MM.1S (cell line): ENCODE data around the gene SUMF2.
"Not testable (repeated sequence)": the region's sequence is repeated elsewhere in the genome, so short reads cannot be mapped to it uniquely, and the experiment has no call there.

ENCODE experiments used
- DNase-seq: peaks from one replicate; pipeline ENCODE4 v3.0.0-alpha.2; 2015
- H2AFZ ChIP-seq: fragments of 300-600 bp; sonication (generic); 2 replicates; pipeline ENCODE4 v1.6.0; 2016; ENCODE audit warnings: antibody characterized with exemption, low read length
- H3F3A ChIP-seq: fragments of 300-600 bp; sonication (generic); 2 replicates; pipeline ENCODE4 v1.6.1; 2016; ENCODE audit warnings: mild to moderate bottlenecking, antibody characterized with exemption, low read length, moderate library complexity, mixed read lengths; ENCODE audit not compliant: insufficient read depth
- H3K27ac ChIP-seq: fragments of 300-600 bp; sonication (generic); 2 replicates; pipeline ENCODE4 v1.5.1; 2016; ENCODE audit warnings: mild to moderate bottlenecking, low read length
- H3K27me3 ChIP-seq: fragments of 300-600 bp; sonication (generic); replicated peaks from 2 replicates; pipeline ENCODE4 v1.6.0; 2016; ENCODE audit warnings: low read length; ENCODE audit not compliant: insufficient read depth
- H3K36me3 ChIP-seq: fragments of 300-600 bp; sonication (generic); replicated peaks from 2 replicates; pipeline ENCODE4 v1.6.1; 2016; ENCODE audit warnings: mild to moderate bottlenecking, low read length, mixed read lengths; ENCODE audit not compliant: insufficient read depth
- H3K4me1 ChIP-seq: fragments of 300-600 bp; sonication (generic); 2 replicates; pipeline ENCODE4 v1.6.1; 2016; ENCODE audit warnings: low read length, mixed read lengths
- H3K4me2 ChIP-seq: fragments of 300-600 bp; sonication (generic); 2 replicates; pipeline ENCODE4 v1.6.0; 2016; ENCODE audit warnings: low read depth, low read length
- H3K4me3 ChIP-seq: fragments of 300-600 bp; sonication (generic); 2 replicates; pipeline ENCODE4 v1.5.1; 2016; ENCODE audit warnings: low read length, mixed read lengths
- H3K79me2 ChIP-seq: fragments of 300-600 bp; sonication (generic); 2 replicates; pipeline ENCODE4 v1.6.1; 2016; ENCODE audit warnings: mixed run types, low read length, mixed read lengths
- H3K9ac ChIP-seq: fragments of 300-600 bp; sonication (generic); 2 replicates; pipeline ENCODE4 v1.6.1; 2016; ENCODE audit warnings: low read length, mixed read lengths
- H3K9me2 ChIP-seq: fragments of 300-600 bp; sonication (generic); replicated peaks from 2 replicates; pipeline ENCODE4 v1.6.1; 2016; ENCODE audit warnings: mild to moderate bottlenecking, low read length, mixed read lengths; ENCODE audit not compliant: insufficient read depth
- H3K9me3 ChIP-seq: fragments of 300-600 bp; sonication (generic); replicated peaks from 2 replicates; pipeline ENCODE4 v1.6.1; 2016; ENCODE audit warnings: mild to moderate bottlenecking, low read length, mixed read lengths; ENCODE audit not compliant: insufficient read depth
- H4K20me1 ChIP-seq: fragments of 300-600 bp; sonication (generic); 2 replicates; pipeline ENCODE4 v1.6.1; 2016; ENCODE audit warnings: mild to moderate bottlenecking, low read length, moderate library complexity, mixed read lengths; ENCODE audit not compliant: insufficient read depth
- EZH2 ChIP-seq: fragments of 300-600 bp; sonication (generic); optimal IDR thresholded peaks from 2 replicates; pipeline ENCODE3; 2017; ENCODE audit warnings: low read depth, mild to moderate bottlenecking, antibody characterized with exemption, low read length, mixed read lengths
- EZH2phosphoT487 ChIP-seq: fragments of 300-600 bp; sonication (generic); IDR thresholded peaks from 2 replicates; pipeline ENCODE4 v1.6.1; 2018; ENCODE audit warnings: antibody characterized with exemption, low read length
- TF ChIP-seq, protein P1 (sequence below): fragments of 300-600 bp; sonication (generic); IDR thresholded peaks from 2 replicates; pipeline ENCODE4 v1.5.1; 2016; ENCODE audit warnings: antibody characterized with exemption, low read length, mixed read lengths

Gene SUMF2

DNA sequence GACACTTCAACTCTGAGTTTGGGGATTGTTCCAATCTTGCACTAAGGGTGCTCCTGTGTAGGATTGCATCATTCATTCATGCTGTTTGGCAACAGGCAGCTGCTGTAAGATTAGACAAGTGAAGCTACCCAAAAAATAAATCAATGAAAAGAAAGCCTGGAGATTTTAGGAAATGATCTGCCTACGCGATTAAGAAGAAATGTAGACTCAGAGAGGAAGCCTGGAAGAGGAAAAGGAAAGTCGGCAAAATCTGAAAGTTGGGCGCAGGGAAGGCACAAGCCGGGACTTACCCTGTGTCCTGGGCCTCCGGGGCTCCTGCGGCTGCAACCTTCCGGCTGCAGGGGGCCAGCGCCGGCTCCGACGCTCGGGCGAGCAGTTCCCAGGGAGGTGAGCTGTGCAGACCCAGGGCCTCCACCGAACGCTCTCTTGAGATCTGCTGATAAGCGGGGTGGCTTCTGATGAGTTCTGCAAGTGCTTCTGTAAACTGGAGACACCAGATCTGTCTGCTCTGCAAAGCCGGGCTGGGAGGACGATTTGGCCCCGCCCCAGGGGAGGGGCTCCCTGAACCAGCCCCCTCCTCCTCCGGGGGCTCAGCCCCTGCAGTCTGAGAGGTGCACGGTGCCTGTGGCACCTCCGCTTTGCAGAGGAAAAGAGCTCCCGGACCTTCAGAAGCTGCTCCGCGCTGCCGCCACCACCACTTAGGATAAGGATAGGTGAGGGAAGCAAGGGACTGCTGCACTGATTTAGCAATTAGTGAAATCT lies 30.2 kb upstream of the SUMF2 start:
- Histone ChIP-seq H4K20me1 (no peaks in the 10 kb centered on the region), H3K9ac (peak overlapping the region; percentile 69; the same call in 1 of the 2 replicates), H3K79me2 (peaks cover 9% of the 10 kb centered on the region), H3K4me1 (no peaks in the 10 kb centered on the region), H3K27me3 (no peaks in the 10 kb centered on the region), H3K27ac (peak overlapping the region; percentile 63; the same call in 1 of the 2 replicates), H3K9me3 (no peaks in the 10 kb centered on the region), H3K4me2 (peak overlapping the region; percentile 95), H3K4me3 (peak overlapping the region; percentile 92), H3K36me3 (no peaks in the 10 kb centered on the region), H3K9me2 (no peaks in the 10 kb centered on the region), H2AFZ (peak overlapping the region; percentile 100), H3F3A (peaks cover 10% of the 10 kb centered on the region)
- peak; percentile 81 for DNase-seq
- TF ChIP-seq, protein P1, sequence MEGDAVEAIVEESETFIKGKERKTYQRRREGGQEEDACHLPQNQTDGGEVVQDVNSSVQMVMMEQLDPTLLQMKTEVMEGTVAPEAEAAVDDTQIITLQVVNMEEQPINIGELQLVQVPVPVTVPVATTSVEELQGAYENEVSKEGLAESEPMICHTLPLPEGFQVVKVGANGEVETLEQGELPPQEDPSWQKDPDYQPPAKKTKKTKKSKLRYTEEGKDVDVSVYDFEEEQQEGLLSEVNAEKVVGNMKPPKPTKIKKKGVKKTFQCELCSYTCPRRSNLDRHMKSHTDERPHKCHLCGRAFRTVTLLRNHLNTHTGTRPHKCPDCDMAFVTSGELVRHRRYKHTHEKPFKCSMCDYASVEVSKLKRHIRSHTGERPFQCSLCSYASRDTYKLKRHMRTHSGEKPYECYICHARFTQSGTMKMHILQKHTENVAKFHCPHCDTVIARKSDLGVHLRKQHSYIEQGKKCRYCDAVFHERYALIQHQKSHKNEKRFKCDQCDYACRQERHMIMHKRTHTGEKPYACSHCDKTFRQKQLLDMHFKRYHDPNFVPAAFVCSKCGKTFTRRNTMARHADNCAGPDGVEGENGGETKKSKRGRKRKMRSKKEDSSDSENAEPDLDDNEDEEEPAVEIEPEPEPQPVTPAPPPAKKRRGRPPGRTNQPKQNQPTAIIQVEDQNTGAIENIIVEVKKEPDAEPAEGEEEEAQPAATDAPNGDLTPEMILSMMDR: peak; percentile 39
- no peak for TF ChIP-seq EZH2
- TF ChIP-seq EZH2phosphoT487: no peak

DNA sequence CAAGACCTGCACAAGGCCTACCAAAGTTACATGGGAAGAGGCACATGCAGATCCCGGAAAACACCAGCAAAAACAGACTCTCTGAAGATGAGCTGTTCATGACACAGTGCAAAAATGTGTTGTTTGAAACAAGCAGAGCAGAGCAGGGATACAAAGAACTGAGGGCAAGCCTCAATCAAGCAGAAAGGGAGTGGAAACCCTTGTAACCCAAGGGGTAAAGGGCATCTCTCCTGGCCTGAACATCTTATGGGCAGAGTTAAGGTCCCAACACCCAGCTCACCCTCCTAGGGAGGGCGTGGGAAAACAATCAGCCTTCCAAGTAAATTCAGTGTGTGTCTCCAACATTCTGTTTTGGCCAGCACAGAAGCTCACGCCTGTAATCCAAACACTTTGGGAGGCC lies 23.4 kb upstream of the SUMF2 start:
- TF ChIP-seq EZH2phosphoT487 (no peak), EZH2 (no peak)
- TF ChIP-seq, protein P1: no peak
- no peaks in the 10 kb centered on the region for H3K9me2 ChIP-seq
- no peaks in the 10 kb centered on the region for H3K79me2 ChIP-seq
- no peaks in the 10 kb centered on the region for H3K4me1 ChIP-seq
- H2AFZ ChIP-seq: no peak overlapping the region
- no peaks in the 10 kb centered on the region for H3K9me3 ChIP-seq
- H3K27me3 ChIP-seq: no peaks in the 10 kb centered on the region
- no peak overlapping the region for H3K4me2 ChIP-seq
- no peak for DNase-seq
- no peak overlapping the region for H3K4me3 ChIP-seq
- no peak overlapping the region for H3K9ac ChIP-seq
- no peaks in the 10 kb centered on the region for H3F3A ChIP-seq
- H3K27ac ChIP-seq: no peak overlapping the region
- no peaks in the 10 kb centered on the region for H3K36me3 ChIP-seq
- H4K20me1 ChIP-seq: no peaks in the 10 kb centered on the region

DNA sequence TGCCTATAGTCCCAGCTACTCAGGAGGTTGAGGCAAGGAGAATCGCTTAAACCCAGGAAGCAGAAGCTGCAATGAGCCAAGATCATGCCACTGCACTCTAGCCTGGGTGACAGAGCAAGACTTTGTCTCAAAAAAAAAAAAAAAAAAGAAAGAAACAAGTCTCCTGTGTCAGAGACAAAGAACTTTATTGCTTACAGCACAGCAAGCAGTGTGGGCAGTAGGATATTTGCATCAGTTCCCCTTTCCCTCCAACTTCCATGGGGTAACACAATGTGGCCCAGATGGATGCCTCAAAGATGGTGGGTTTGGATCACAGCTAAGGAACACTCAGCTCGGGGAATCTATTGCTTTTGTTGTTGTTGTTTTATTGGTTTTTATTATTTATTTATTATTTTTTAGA lies 18.3 kb upstream of the SUMF2 start:
- not testable (repeated sequence) for H4K20me1 ChIP-seq, H3F3A ChIP-seq, H3K4me3 ChIP-seq, H3K27ac ChIP-seq, H3K9me3 ChIP-seq, H3K36me3 ChIP-seq, H3K4me2 ChIP-seq, H2AFZ ChIP-seq, H3K9me2 ChIP-seq, H3K27me3 ChIP-seq, H3K79me2 ChIP-seq, H3K9ac ChIP-seq, H3K4me1 ChIP-seq, DNase-seq

DNA sequence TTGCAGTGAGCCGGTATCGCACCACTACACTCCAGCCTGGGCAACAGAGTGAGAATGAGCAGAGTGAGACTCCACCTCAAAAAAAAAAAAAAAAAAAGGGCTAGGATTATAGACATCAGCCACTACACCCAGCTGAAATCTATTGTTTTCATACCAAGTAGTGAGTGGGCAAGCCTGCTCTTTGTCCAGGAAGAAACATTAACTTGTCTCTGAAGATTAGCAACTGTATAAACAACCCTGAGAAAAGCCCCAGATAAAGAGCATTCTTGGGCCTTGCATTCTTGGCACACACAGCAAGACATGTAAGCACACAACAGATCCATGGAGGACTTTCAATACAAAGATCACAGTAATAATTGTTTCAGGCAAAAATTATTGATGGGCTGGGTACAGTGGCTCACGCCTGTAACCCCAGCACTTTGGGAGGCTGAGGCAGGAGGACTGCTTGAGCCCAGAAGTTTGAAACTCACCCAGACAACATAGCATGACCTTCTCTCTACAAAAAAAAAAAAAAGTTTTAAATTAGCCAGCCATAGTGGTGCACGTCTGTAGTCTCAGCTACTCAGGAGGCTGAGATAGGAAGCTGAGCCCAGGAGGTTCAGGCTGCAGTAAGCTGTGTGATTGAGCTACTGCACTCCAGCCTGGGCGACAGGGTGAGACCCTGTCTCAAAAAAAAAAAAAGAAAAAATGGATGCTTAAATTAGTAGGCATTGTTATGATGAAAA lies 17.2 kb upstream of the SUMF2 start:
- Histone ChIP-seq H3F3A (0 out of 2 replicates have a peak, but pooled peaks cover 3% of the 10 kb centered on the region), H4K20me1 (no peaks in the 10 kb centered on the region), H2AFZ (no peak overlapping the region), H3K9me2 (no peaks in the 10 kb centered on the region), H3K79me2 (peaks cover 17% of the 10 kb centered on the region), H3K4me3 (no peak overlapping the region), H3K9ac (no peak overlapping the region), H3K4me2 (no peak overlapping the region), H3K4me1 (no peaks in the 10 kb centered on the region), H3K27me3 (no peaks in the 10 kb centered on the region), H3K9me3 (no peaks in the 10 kb centered on the region), H3K27ac (no peak overlapping the region), H3K36me3 (no peaks in the 10 kb centered on the region)
- DNase-seq: no peak
- TF ChIP-seq EZH2phosphoT487 (no peak), EZH2 (no peak)
- TF ChIP-seq, protein P1: no peak

DNA sequence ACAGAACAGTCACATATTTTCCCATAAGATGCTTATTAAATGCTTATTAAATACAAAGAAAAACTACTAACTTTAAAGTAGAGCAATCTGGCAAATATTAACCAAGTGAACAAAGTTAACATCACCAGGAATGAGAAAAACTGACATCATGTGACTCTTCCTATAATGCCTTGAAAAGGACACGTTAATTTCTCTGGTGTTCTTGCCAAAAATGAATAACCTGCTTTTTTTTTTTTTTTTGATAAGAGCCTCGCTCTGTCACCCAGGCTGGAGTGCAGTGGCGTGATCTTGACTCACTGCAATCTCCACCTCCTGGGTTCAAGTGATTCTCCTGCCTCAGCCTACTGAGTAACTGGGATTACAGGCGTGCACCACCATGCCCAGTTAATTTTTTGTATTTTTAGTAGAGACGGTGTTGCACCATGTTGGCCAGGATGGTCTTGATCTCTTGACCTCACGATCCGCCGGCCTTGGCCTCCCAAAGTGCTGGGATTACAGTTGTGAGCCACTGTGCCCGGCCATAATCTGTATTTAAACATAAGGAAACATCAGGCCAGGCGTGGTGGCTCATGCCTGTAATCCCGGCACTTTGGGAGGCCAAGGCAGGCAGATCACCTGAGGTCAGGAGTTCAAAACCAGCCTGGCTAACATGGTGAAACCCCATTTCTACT lies 16.5 kb upstream of the SUMF2 start:
- H3F3A ChIP-seq, H3K4me2 ChIP-seq, H3K27ac ChIP-seq, H3K27me3 ChIP-seq, H3K9me2 ChIP-seq, H4K20me1 ChIP-seq, H3K36me3 ChIP-seq, DNase-seq, H3K9me3 ChIP-seq, H2AFZ ChIP-seq, H3K4me3 ChIP-seq, H3K4me1 ChIP-seq, H3K9ac ChIP-seq: not testable (repeated sequence)
- peaks cover 24% of the 10 kb centered on the region for H3K79me2 ChIP-seq
